Endothelial cell of umbilical vein (primary cell): ENCODE measurements around the gene TCP10L. TPM values are rescaled to one million over a fixed set of nuclear protein-coding genes. Genes with fewer than 3 reads are reported as not detected.
A peak's percentile ranks its signal among the peaks of the same experiment; 100 is the strongest.

Experiments
- BruUV-seq: library from RNA; stranded (reverse); fragments of 400-500 nt; replicated peaks from 2 replicates; lab custom pipeline; 2021; lab: Mats Ljungman, UMichigan
- CTCF ChIA-PET: fragments of 300-600, 350-600 bp; sonication (Branson Sonifier 250); formaldehyde crosslinking; loops from one replicate; lab custom pipeline; 2021; ENCODE audit warnings: antibody characterized with exemption, inconsistent platforms; lab: Charles Lee
- POLR2A ChIA-PET: fragments of 300-600, 350-600 bp; sonication (Branson Sonifier 250); formaldehyde crosslinking; loops from one replicate; lab custom pipeline; 2021; ENCODE audit warnings: antibody characterized with exemption, inconsistent platforms; lab: Charles Lee
- DNase-seq: peaks from one replicate; pipeline ENCODE4 v3.0.0-alpha.2; 2011; ENCODE audit warnings: low read depth, low spot score
- FAIRE-seq: peaks from 2 replicates; lab custom pipeline; 2011; peaks lifted over from hg19 to GRCh38; lab: Jason Lieb, UNC
- H2AFZ ChIP-seq: 2 replicates; pipeline ENCODE4 v1.6.0; 2012; ENCODE audit warnings: low read depth, low read length, control low read depth, inconsistent platforms
- H3K27ac ChIP-seq: 2 replicates; pipeline ENCODE4 v1.5.1; 2011; ENCODE audit warnings: low read depth, mild to moderate bottlenecking, control low read depth, low read length, moderate library complexity; ENCODE audit not compliant: insufficient read depth
- H3K27me3 ChIP-seq, 2 experiments: 2 replicates each; pipeline versions ENCODE4 v1.6.0 to v1.6.1; 2011; ENCODE audit warnings: low read length in 2 of 2, mixed read lengths in 1 of 2; ENCODE audit not compliant: control insufficient read depth in 2 of 2, insufficient read depth in 2 of 2
- H3K36me3 ChIP-seq, 2 experiments: 2 replicates in 1 of 2; 3 replicates in 1 of 2; pipeline ENCODE4 v1.5.1; 2011; ENCODE audit warnings: low read length in 2 of 2, mild to moderate bottlenecking in 1 of 2, moderate library complexity in 1 of 2; ENCODE audit not compliant: control insufficient read depth in 2 of 2, insufficient read depth in 2 of 2; ENCODE audit errors: extremely low read depth in 1 of 2
- H3K4me1 ChIP-seq: 3 replicates; pipeline ENCODE4 v1.5.1; 2011; ENCODE audit warnings: mild to moderate bottlenecking, low read length; ENCODE audit not compliant: control insufficient read depth, insufficient read depth; ENCODE audit errors: extremely low read depth
- H3K4me2 ChIP-seq: 2 replicates; pipeline ENCODE4 v1.6.1; 2011; ENCODE audit warnings: low read length, control low read depth, mixed read lengths; ENCODE audit not compliant: insufficient read depth
- H3K4me3 ChIP-seq, 3 experiments: fragments of 200-600 bp in 1 of 3; sonication (generic), shearing (Covaris generic) in 1 of 3; replicated peaks in 1 of 3; 2 replicates each; pipeline ENCODE4 v1.5.1; 2011 to 2016; ENCODE audit warnings: control low read depth in 3 of 3, low read length in 3 of 3, mild to moderate bottlenecking in 2 of 3, inconsistent platforms in 1 of 3, low read depth in 1 of 3, moderate library complexity in 1 of 3; ENCODE audit not compliant: insufficient read depth in 1 of 3
- H3K79me2 ChIP-seq: 2 replicates; pipeline ENCODE4 v1.6.0; 2012; ENCODE audit warnings: low read length, inconsistent platforms; ENCODE audit not compliant: control insufficient read depth, insufficient read depth
- H3K9ac ChIP-seq: replicated peaks from 2 replicates; pipeline ENCODE3; 2011; ENCODE audit warnings: low read length, control low read depth; ENCODE audit not compliant: insufficient read depth; ENCODE audit errors: extremely low read depth
- H3K9me1 ChIP-seq: replicated peaks from 3 replicates; pipeline ENCODE4 v1.6.0; 2011; ENCODE audit warnings: mild to moderate bottlenecking, low read length; ENCODE audit not compliant: control insufficient read depth, insufficient read depth; ENCODE audit errors: extremely low read depth
- H3K9me3 ChIP-seq: replicated peaks from 2 replicates; pipeline ENCODE4 v1.5.1; 2012; ENCODE audit warnings: low read length, inconsistent platforms; ENCODE audit not compliant: control insufficient read depth, insufficient read depth
- H4K20me1 ChIP-seq: replicated peaks from 2 replicates; pipeline ENCODE3; 2011; ENCODE audit warnings: mild to moderate bottlenecking, low read length; ENCODE audit not compliant: control insufficient read depth, insufficient read depth; ENCODE audit errors: extremely low read depth
- EZH2 ChIP-seq: IDR thresholded peaks from 2 replicates; pipeline ENCODE4 v1.6.1; 2012; ENCODE audit warnings: borderline replicate concordance, low read depth, mild to moderate bottlenecking, moderate library complexity, low read length, inconsistent platforms; ENCODE audit not compliant: severe bottlenecking
- FOS ChIP-seq: IDR thresholded peaks from 2 replicates; pipeline ENCODE4 v1.6.1; 2011; ENCODE audit warnings: mild to moderate bottlenecking, low read length, moderate library complexity, borderline replicate concordance; ENCODE audit not compliant: insufficient read depth
- GATA2 ChIP-seq: IDR thresholded peaks from 2 replicates; pipeline ENCODE4 v1.7.0; 2011; ENCODE audit warnings: low read depth, mild to moderate bottlenecking, moderate library complexity, mixed read lengths, low read length; ENCODE audit not compliant: insufficient read length, insufficient read depth
- JUN ChIP-seq: IDR thresholded peaks from 2 replicates; pipeline ENCODE4 v1.6.1; 2011; ENCODE audit warnings: borderline replicate concordance, low read depth; ENCODE audit not compliant: insufficient read length, insufficient read depth
- MYC ChIP-seq: IDR thresholded peaks from one replicate; pipeline ENCODE4 v1.6.1; 2011; ENCODE audit warnings: mild to moderate bottlenecking, low read depth, low read length
- POLR2A ChIP-seq: IDR thresholded peaks from 2 replicates; pipeline ENCODE4 v1.6.1; 2012; ENCODE audit warnings: low read depth, mild to moderate bottlenecking, control low read depth, low read length
- POLR2AphosphoS5 ChIP-seq: IDR thresholded peaks from 2 replicates; pipeline ENCODE4 v1.6.1; 2012; ENCODE audit warnings: low read depth, mild to moderate bottlenecking, control low read depth, low read length, moderate library complexity; ENCODE audit not compliant: insufficient read depth
- dilution Hi-C: fragments of 300-500 bp; cut with MboI; formaldehyde crosslinking; loops from one replicate; pipeline ENCODE4 v1.15.0; 2019; ENCODE audit warnings: low sequenced_read_pairs; ENCODE audit not compliant: extremely low pct_ligation_motif_present
- intact Hi-C: fragments of 100-400 bp; cut with micrococcal nuclease; formaldehyde crosslinking; loops from one replicate; pipeline ENCODE4 v1.10.0; 2022
- polyA plus RNA-seq, 4 experiments: library from polyadenylated mRNA; depleted of rRNA in 3 of 4; stranded (reverse) in 3 of 4; unstranded in 1 of 4; fragments of >200 nt; gene quantifications; 2 replicates each; pipeline versions ENCODE4 v1.2.1 to v1.2.3, GENCODE V29; 2011 to 2012; ENCODE audit warnings: missing spikeins in 1 of 4
- total RNA-seq: library from RNA; stranded (reverse); gene quantifications from 2 replicates; pipeline ENCODE4 v1.2.3, GENCODE V29; 2021
- TF ChIP-seq, protein P1 (sequence below): IDR thresholded peaks from 2 replicates; pipeline ENCODE4 v1.6.1; 2011; ENCODE audit not compliant: insufficient read depth, insufficient read length
- TF ChIP-seq, protein P2 (sequence below), 2 donors: IDR thresholded peaks; 1 replicate in 1 of 2; 2 replicates in 1 of 2; pipeline ENCODE4 v1.5.1; 2011; ENCODE audit warnings: low read length in 2 of 2, mild to moderate bottlenecking in 2 of 2, moderate library complexity in 2 of 2, control low read depth in 1 of 2, inconsistent platforms in 1 of 2, low read depth in 1 of 2; ENCODE audit not compliant: insufficient read depth in 1 of 2; ENCODE audit errors: extremely low read depth in 1 of 2

The TCP10L gene
- total and polyA plus RNA-seq, 2 donors (not counting 3 experiments of a cell fraction or from before 2014, with no cell fraction given) = 0.07 TPM; not detected in 1

DNA sequence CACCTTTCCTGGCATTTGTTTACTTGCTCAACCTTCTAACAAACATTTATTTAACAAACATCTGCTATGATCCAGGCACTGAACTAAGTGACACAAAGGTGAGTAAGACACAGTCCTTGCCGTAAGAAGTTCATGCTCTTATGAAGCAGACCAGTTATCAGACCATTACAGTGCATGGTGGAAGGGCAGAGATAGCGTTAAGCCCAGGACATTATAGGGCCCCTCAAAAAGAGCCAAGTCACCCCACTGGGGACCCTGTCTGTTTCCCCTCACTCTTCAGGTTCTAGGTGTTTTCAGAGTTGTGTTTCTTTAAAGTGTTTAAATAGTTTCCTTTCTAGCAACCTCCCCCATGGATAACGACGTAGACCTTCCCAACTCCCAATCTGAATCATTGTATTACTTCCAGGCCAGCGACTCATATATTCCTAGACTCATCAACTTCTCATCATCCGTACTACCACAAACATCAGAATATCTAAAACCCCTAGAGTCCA lies 39.3 kb downstream of the TCP10L start:
- BruUV-seq = no TSS peak
- Histone ChIP-seq H3K36me3 (no peaks in the 10 kb centered on the region), H3K79me2 (no peaks in the 10 kb centered on the region), H2AFZ (peak overlapping the region; percentile 15), H3K9me1 (no peaks in the 10 kb centered on the region), H4K20me1 (no peaks in the 10 kb centered on the region), H3K27me3 (no peaks in the 10 kb centered on the region), H3K4me3 (no peak overlapping the region), H3K9me3 (no peaks in the 10 kb centered on the region), H3K27ac (peak overlapping the region; percentile 96), H3K4me1 (peaks cover 22% of the 10 kb centered on the region), H3K9ac (no peak overlapping the region), H3K4me2 (no peak overlapping the region)
- CTCF ChIA-PET = interaction anchor here (2.4 kb wide), 1 partner anchor 22 kb away, joined by 5 read pairs; no protein-coding TSS in a partner anchor
- intact Hi-C loops (loop anchor here (2.0 kb wide), 1 partner anchor 23 kb away; no protein-coding TSS in a partner anchor), dilution Hi-C loops (no loop called here)
- DNase-seq (peak; percentile 38), FAIRE-seq (no peak)
- POLR2A ChIA-PET = no interaction called here
- no peak for TF ChIP-seq GATA2
- TF ChIP-seq MYC = no peak
- TF ChIP-seq FOS = no peak
- no peak for TF ChIP-seq EZH2
- TF ChIP-seq, protein P1, sequence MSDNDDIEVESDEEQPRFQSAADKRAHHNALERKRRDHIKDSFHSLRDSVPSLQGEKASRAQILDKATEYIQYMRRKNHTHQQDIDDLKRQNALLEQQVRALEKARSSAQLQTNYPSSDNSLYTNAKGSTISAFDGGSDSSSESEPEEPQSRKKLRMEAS = no peak

DNA sequence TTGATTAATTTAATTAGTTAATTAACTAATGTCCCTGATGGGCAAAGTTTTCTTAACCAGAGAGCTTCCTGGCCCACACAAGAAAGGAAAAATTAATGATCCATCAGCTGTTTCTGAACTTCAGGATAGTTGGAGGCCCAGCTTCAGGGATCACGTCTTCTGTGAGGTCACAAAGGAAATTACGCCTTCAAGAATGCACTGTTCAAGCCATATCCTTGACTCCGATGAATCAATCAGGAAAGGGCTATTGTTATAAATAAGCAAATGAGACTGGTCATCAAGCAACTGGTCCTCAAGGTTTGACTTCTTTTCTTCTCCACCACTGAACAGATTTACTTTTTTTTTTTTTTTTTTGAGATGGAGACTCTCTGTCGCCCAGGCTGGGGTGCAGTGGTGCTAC lies 40.6 kb downstream of the TCP10L start:
- no TSS peak for BruUV-seq
- H3K4me1 ChIP-seq = peaks cover 22% of the 10 kb centered on the region
- CTCF ChIA-PET = interaction anchor here (1.0 to 2.4 kb wide), 5 partner anchors 14 to 131 kb away, joined by 3 to 7 read pairs (median 4); no protein-coding TSS in a partner anchor
- peak overlapping the region; percentile 48 for H3K4me2 ChIP-seq
- POLR2A ChIA-PET = interaction anchor here (1.0 kb wide), 1 partner anchor 23 kb away, joined by 4 read pairs; no protein-coding TSS in a partner anchor
- no peaks in the 10 kb centered on the region for H3K36me3 ChIP-seq
- peak overlapping the region; percentile 39 for H3K9ac ChIP-seq
- H3K9me1 ChIP-seq = no peaks in the 10 kb centered on the region
- FAIRE-seq = peak; percentile 82
- no peak overlapping the region for H3K4me3 ChIP-seq
- no peaks in the 10 kb centered on the region for H3K9me3 ChIP-seq
- no peaks in the 10 kb centered on the region for H3K27me3 ChIP-seq
- TF ChIP-seq POLR2A = no peak
- peak; percentile 91 for TF ChIP-seq JUN
- peak; percentile 28 for TF ChIP-seq POLR2AphosphoS5
- TF ChIP-seq, protein P1 = no peak
- TF ChIP-seq, protein P2, sequence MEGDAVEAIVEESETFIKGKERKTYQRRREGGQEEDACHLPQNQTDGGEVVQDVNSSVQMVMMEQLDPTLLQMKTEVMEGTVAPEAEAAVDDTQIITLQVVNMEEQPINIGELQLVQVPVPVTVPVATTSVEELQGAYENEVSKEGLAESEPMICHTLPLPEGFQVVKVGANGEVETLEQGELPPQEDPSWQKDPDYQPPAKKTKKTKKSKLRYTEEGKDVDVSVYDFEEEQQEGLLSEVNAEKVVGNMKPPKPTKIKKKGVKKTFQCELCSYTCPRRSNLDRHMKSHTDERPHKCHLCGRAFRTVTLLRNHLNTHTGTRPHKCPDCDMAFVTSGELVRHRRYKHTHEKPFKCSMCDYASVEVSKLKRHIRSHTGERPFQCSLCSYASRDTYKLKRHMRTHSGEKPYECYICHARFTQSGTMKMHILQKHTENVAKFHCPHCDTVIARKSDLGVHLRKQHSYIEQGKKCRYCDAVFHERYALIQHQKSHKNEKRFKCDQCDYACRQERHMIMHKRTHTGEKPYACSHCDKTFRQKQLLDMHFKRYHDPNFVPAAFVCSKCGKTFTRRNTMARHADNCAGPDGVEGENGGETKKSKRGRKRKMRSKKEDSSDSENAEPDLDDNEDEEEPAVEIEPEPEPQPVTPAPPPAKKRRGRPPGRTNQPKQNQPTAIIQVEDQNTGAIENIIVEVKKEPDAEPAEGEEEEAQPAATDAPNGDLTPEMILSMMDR (IDR thresholded peaks at IDR 0.05; ENCODE audit: extremely low read depth in 1 of 2, insufficient read depth in 1 of 2, low read depth in 1 of 2, low read length in 2 of 2) = no peak
- TF ChIP-seq MYC = no peak
- peak; percentile 87 for TF ChIP-seq FOS
- peak; percentile 64 for TF ChIP-seq GATA2
- TF ChIP-seq EZH2 = no peak
- intact Hi-C loops (loop anchor here (1.0 to 5.0 kb wide), 4 partner anchors 20 to 812 kb away; partner anchors contain the start of gene SCAF4), dilution Hi-C loops (no loop called here)
- peak overlapping the region; percentile 96 for H3K27ac ChIP-seq
- peak; percentile 87 for DNase-seq
- no peaks in the 10 kb centered on the region for H3K79me2 ChIP-seq
- H2AFZ ChIP-seq = no peak overlapping the region
- H4K20me1 ChIP-seq = no peaks in the 10 kb centered on the region
